Measurements from ENCODE around the gene SLC25A13. TPM values are rescaled to one million over a fixed set of nuclear protein-coding genes. Genes with fewer than 3 reads are reported as not detected.
"Not testable (repeated sequence)": the region's sequence is repeated elsewhere in the genome, so short reads cannot be mapped to it uniquely, and the experiment has no call there.

SLC25A13 gene, protein sequence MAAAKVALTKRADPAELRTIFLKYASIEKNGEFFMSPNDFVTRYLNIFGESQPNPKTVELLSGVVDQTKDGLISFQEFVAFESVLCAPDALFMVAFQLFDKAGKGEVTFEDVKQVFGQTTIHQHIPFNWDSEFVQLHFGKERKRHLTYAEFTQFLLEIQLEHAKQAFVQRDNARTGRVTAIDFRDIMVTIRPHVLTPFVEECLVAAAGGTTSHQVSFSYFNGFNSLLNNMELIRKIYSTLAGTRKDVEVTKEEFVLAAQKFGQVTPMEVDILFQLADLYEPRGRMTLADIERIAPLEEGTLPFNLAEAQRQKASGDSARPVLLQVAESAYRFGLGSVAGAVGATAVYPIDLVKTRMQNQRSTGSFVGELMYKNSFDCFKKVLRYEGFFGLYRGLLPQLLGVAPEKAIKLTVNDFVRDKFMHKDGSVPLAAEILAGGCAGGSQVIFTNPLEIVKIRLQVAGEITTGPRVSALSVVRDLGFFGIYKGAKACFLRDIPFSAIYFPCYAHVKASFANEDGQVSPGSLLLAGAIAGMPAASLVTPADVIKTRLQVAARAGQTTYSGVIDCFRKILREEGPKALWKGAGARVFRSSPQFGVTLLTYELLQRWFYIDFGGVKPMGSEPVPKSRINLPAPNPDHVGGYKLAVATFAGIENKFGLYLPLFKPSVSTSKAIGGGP
- 4.8 TPM for polyA plus RNA-seq (2012; ENCODE audit: insufficient read depth, insufficient read length)

DNA sequence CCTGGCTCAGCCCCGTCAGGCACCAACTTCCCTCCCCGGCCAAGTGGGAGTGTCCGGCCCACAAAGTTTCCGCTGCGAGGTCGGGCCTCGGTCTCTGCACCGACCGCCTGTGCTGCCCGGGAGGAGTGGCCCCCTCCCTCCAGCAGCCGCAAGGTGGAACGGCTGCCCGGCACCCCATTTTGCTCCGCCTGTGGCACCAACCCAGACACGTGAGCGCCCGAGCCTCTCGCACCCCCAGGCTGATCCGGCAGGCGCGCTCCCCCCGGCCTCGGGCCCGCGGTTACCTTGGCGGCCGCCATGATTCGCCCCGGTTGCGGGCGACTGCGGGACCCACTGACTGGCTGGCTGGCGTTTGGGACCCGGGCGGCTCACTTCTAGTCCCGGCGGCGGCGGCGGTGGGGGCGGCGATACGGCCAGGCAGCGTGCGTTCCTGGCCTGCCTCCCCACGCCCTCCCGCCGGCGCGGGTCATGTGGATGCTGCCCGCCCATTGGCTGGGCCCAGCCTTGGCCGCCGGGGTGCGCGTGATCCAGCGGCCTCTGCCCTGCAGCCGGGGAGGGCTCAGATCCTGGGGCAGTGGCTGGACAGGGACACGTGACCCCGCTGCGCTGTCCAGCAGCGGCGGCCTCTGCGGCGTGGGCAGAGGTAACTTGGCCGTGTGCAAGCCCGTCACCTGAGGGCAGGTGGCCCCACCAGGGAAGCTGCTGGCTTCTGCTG, at the start of gene SLC25A13:
Gene SLC25A13, minus strand, starts transcription at position 441 of the 715 bp plus-strand sequence. Its CDS starts 142 bp downstream, at position 299.
- no peak for DNase-seq (ENCODE audit: low read depth, low spot score)
- peak within 1 kb of the TSS; percentile 60 for H3K4me3 ChIP-seq (ENCODE audit: low read length)

DNA sequence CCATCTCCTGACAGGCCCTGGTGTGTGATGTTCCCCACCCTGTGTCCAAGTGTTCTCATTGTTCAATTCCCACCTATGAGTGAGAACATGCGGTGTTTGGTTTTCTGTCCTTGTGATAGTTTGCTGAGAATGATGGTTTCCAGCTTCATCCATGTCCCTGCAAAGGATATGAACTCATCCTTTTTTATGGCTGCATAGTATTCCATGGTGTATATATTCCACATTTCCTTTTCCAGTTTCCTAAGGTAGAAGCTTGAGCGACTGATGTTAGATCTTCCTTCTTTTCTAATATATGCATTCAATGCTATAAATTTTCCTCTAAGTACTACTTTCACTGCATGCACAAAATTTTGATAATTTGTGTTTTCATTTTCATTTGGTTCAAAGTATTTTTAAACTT, 44.0 kb upstream of the SLC25A13 start:
- not testable (repeated sequence) for DNase-seq (ENCODE audit: low read depth, low spot score); H3K4me3 ChIP-seq (ENCODE audit: low read length)

DNA sequence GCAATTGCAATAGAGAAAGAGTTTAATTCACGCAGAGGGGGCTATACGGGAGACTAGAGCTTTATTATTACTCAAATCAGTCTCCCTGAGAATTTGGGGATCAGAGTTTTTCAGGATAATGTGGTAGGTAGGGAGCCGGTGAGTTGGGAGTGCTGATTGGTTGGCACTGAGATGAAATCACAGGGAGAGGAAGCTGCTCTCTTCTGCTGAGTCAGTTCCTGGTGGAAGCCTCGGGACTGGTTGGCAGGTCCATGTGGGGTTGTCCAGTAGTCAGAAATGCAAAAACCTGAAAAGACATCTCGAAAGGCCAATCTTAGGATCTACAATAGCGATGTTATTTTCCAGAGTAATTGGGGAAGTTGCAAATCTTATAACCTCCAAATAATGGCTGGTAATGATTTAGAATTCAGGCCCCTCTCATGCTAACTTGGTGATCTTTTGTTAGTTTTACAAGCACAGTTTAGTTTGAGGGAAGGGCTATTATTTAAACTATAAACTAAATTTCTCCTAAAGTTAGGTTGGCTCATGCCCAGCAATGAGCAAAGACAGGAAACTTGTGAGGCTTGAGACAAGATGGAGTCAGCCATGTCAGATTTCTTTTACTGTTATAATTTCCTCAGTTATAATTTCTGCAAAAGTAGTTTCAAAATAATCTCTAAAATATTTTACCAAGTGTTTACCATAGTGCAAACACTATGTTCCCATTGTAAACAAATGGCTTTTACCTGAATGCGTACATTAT, 39.4 kb upstream of the SLC25A13 start:
- H3K4me3 ChIP-seq (ENCODE audit: low read length), result no peak overlapping the region
- DNase-seq (ENCODE audit: low read depth, low spot score), result no peak

DNA sequence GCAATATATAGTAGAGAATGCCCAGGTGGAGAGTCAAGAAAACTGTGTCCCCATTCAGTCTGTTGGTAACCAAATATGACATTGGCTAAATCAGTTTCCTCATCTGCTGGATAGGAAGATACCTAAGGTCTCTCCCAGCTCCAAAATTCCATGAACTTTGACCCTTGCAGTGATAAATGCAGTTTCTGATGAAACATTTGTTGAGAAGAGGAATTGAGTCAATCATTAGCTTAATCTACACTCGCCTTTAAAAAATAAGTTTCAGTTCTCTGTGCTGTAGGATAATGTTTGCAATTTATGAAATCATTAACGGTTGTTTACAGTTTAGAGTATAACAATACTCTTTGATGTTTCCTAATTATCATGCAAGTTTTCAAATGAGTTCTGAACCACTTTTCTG, 38.0 kb upstream of the SLC25A13 start:
- no peak overlapping the region for H3K4me3 ChIP-seq (ENCODE audit: low read length)
- no peak for DNase-seq (ENCODE audit: low read depth, low spot score)

DNA sequence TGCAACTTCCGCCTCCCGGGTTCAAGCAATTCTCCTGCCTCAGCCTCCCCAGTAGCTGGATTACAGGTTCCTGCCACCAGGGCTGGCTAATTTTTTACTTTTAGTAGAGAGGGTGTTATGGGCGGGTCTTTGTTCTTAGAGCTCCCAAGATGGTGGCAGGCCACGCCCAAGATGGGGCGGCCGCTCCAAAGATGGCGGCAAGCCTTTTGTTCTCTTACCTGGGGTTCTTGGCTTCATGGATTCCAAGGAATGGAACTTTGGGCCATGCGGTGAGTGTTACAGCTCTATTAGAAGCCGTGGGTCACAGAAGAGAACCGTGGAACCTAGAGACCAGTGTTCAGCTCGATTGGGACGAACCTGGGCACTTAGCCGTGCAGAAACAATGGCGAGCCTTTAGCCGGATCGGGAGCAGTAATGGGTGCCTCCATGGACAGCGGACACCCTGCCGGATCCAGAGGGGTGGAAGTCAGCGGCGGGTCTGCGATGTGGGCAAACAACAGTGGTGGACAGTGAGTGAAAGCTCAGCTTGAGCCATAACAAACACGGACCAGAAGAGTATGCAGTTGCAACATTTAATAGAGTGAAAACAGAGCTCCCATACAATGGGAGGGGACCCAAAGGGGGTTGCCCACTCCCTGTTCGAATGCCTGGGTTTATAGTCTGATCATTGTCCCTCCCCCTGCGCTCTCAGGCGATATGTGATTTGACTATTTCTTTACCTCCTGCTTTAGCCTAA, 36.5 kb upstream of the SLC25A13 start:
- H3K4me3 ChIP-seq (ENCODE audit: low read length); DNase-seq (ENCODE audit: low read depth, low spot score): not testable (repeated sequence)

DNA sequence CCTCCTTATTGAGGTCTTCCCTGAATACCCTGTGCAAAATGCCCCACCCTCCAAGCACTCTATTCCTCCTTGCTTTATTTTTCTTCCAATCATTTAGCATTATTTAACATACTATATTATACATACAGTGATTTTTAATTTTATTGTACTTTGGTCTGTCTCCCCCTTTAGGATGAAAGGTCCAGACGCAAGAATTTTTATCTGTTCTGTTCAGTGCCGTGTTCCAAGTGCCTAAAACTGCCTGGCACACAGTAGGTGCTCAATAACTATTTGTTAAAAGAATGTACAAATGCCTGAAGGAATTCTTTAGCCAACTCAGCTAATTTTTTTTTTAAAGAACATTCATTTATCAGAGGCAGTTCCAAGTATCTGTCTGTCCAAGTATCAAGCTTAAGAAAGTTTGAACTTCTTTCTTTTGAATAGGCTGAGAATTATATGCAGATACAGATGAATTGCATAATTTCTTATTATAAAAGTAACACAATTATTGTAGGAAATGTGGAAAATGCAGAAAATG, 34.1 kb upstream of the SLC25A13 start:
- no peak overlapping the region for H3K4me3 ChIP-seq (ENCODE audit: low read length)

DNA sequence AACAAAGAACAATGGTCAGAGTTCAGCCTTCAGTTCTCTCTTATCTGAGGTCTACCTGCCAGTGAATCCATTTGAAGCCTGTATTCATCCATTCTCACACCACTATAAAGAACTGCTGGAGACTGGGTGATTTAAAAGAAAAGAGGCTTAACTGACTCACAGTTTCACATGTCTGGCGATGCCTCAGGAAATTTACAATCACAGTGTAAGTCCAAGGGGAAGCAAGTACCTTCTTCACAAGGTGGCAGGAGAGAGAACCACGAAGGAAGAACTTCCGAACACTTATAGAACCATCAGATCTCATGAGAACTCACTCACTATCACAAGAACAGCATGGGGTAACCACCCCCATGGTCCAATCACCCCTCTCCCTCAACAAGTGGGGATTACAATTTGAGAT, 33.0 kb upstream of the SLC25A13 start:
- H3K4me3 ChIP-seq (ENCODE audit: low read length), result no peak overlapping the region
- DNase-seq (ENCODE audit: low read depth, low spot score), result no peak

More for the DNA sequence above, 34.1 kb upstream of the SLC25A13 start:
- DNase-seq (ENCODE audit: low read depth, low spot score), result no peak

DNA sequence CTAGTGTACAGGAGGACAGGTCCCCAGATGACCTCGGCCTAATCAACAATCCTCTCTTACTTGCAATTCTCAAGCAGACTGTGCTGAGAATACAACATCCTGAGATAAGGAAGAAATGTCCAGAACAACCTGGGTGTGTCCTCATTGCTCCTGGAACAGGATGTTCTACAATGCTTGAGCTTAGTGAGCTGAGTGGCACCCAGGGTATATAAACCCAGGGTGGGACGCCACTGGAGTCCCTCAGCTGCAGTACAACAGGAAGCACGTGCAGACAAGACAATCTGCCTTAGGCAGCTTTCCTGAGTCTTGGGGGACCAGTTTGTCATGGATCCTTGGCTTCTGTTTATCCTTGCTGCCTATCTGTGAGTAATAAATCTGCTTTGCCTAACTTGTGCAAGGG, 27.7 kb upstream of the SLC25A13 start:
- no peak overlapping the region for H3K4me3 ChIP-seq (ENCODE audit: low read length)
- DNase-seq (ENCODE audit: low read depth, low spot score), result peak; percentile 1

DNA sequence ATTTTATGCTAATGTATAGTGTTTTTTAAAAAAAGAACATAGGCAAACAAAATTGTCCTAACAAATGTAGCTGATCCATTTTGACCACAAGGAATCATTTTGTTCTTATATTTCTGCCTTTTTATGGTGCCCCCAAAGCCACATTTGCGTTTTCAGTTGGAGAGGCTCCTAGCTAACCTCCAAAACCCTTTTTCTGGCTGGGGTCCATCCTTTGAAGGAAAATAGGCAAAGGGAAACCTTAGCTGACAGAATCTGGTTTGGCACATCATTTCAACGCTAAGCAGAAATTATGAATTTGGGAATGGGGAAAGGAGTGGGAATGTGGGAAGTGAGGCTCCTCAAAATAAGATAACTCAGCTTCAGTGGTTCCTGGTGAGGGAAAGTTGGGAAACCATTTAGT, 25.6 kb upstream of the SLC25A13 start:
- DNase-seq (ENCODE audit: low read depth, low spot score), result no peak
- no peak overlapping the region for H3K4me3 ChIP-seq (ENCODE audit: low read length)

DNA sequence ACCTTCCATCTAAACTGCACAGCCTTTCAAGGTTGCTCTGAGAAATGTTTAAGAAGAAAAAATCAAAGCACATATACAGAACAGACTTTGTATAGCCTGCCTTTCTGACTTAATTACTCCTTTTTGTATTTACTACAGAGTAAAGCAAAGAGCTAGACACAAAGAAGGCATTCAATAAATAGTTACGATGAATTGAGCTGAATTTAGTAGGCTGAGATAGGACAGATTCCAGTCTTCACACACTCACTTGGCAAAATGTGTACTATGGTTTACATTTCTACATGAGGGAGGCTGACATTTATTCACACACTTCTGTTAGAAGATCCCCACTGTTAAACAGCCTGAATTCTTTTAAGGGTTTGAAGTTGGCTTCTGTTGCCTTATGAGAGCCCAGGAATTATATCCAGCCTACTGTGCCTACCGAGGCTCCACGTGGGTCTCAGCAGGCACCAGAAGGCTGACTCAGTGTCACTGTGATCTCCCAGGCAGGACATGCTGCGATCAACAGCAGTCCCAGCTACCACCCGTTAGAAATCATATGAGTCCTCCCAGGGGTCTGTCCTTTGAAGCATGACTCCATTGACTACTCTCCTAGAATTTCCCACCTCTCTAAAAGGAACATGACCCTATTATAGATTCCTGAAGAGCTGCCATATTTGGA, 24.5 kb upstream of the SLC25A13 start:
- DNase-seq (ENCODE audit: low read depth, low spot score), result no peak
- no peak overlapping the region for H3K4me3 ChIP-seq (ENCODE audit: low read length)

DNA sequence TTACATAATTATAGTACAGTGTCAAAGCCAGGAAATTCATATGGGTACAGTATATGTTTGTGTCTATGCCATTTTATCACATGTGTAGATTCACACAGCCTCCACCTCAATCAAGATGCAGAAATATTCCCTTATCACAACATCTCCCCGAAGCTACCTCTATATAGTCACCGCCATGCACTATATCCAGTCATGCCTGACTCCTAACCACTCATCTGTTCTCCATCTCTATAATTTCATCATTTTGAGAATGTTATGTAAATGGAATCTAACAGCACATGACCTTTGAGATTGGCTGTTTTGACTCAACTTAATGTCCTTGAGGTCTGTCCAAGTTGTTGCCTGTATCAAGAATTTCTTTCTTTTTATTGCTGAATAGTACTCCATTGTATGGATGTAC, 22.3 kb upstream of the SLC25A13 start:
- H3K4me3 ChIP-seq (ENCODE audit: low read length), result no peak overlapping the region
- DNase-seq (ENCODE audit: low read depth, low spot score), result no peak

DNA sequence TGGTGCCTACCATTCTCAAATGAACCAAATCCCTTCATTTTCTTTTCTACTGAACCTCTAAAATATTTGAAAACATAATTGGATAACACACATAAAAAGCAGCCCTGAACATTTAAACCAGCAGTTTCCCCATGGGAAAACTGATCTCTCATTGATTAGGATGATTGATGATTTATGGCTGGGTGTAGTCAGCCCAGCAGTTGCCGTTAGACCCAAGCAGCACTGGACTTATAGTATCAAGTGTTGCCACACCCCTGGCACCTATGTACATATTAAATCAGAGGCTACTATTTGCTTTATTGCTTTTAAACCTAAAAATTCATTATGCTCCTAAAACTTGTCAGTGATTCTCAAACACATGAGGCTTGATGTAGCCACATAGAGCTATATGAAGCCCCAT, 20.2 kb upstream of the SLC25A13 start:
- no peak for DNase-seq (ENCODE audit: low read depth, low spot score)
- no peak overlapping the region for H3K4me3 ChIP-seq (ENCODE audit: low read length)

DNA sequence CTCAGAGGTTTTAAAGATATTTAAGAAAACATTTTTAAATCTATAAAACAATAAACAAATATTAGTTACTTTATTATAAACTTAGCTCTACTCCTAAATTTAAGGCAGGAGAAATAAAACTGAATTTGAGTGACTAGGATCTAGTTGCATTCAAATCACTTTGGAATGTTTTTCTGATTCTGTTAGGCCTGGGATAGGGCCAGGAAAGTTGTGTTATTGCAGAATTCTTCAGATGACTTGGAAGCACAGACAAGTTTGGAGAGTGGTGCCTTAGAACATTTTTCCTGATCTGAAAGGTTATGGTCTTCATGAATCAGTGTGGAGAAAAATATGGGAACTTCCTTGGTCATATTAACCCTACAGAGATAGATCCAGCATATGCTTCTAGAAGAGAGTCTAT, 15.6 kb upstream of the SLC25A13 start:
- no peak overlapping the region for H3K4me3 ChIP-seq (ENCODE audit: low read length)
- DNase-seq (ENCODE audit: low read depth, low spot score), result no peak

DNA sequence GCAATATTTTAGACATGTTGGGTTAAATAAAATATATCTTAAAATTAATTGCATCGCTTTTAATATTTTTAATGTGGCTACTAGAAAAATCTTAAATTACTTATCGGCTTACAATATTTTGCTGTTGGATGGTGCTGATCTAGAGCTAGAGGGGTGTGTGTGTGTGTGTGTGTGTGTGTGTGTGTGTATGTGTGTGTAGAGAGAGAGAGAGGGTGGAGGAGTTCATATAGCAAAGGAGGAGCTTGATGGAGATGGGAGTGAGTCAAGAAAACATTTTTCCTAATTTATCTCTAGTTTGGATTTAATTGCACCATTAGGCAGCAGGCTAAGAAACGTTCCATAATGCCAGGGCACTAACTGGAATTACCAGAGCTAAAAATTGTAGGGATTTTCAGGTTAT, 10.4 kb upstream of the SLC25A13 start:
- no peak for DNase-seq (ENCODE audit: low read depth, low spot score)
- no peak overlapping the region for H3K4me3 ChIP-seq (ENCODE audit: low read length)

DNA sequence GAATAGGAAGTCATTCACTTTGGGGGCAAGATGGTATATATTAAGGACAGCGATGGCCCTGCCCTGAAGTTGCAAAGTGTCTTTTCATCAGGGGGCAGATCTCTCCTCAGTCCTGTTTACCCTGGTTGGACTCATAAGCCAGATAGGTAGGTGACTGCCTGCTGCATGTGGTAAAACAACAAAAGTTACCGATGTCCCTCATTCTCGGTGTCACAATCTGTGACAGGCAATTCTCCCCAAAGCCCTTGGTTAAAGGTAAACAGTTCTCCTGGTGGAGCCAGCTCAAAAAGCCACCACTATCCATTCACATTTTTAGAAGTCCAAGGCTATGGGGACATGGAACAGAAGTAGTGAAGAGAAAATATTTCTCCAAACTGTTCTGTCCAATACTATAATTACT, 9.9 kb upstream of the SLC25A13 start:
- H3K4me3 ChIP-seq (ENCODE audit: low read length), result no peak overlapping the region
- DNase-seq (ENCODE audit: low read depth, low spot score), result no peak

DNA sequence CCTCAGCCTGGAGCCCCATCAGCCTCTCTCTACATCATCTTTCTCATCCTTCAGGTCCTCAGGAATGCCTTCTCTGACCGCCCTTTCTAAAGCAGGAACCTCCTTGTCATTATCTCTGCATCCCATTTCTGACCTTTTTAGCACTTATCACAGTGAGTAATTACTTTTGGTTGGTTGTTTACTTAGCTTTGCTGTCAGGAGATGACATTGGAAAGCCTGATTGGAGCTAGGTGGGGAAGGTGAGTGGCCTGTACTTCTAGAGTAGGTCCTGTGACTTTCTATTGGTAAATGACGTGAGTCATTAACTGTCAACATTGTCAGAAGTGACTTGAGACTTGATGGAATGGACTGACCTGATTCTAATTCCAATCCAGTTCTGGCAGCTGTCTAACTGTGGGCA, 9.3 kb upstream of the SLC25A13 start:
- no peak overlapping the region for H3K4me3 ChIP-seq (ENCODE audit: low read length)
- no peak for DNase-seq (ENCODE audit: low read depth, low spot score)

DNA sequence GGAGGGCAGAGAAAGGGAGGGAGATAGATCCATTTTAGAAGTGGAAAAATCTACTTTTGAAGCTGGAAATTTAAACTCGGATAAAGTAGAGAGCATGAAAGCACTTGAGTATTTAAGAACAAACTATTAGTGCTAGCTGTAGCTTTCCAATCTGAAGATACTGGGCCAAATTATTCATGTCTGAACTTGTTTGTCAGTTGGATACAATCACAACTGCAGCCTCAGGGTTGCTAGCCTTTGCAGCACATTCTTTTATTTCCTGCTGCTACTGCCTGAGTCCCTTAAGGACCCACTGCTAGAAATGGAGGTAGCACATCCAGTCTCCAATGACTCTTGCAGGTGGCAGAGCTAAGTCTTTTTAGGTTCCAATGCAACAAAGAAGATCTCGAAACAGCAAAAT, 8.3 kb upstream of the SLC25A13 start:
- no peak overlapping the region for H3K4me3 ChIP-seq (ENCODE audit: low read length)
- DNase-seq (ENCODE audit: low read depth, low spot score), result no peak

DNA sequence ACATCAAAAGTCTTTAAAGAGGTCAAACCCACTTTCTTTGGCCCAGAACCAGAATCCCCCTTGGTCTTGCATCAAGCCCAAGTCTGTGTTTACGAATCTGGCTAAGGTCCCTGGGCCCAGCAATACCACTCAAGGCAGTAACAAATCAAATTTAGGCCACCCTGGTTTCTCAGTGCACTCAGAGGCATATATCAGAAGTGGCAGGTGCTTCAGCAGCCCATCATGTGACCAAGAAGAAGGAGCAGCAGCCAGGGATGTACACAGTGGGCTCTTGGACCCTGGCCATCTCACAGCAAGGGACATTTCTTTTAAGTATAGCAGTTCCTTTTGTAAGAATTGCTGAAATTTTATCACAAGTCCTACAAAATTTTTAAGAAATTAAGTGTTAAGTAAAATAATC, 7.3 kb upstream of the SLC25A13 start:
- no peak overlapping the region for H3K4me3 ChIP-seq (ENCODE audit: low read length)
- DNase-seq (ENCODE audit: low read depth, low spot score), result no peak

All from Jurkat, Clone E6-1 (cell line).